ENCODE measurements around the gene MAFF. TPM values are rescaled to one million over a fixed set of nuclear protein-coding genes. Genes with fewer than 3 reads are reported as not detected.

Gene MAFF
- total RNA-seq, 1 experiment from 2014 or later = 6.4 TPM

GRCh38 chr22:38257181-38257580, 55.4 kb downstream of the MAFF start:
- 0 out of 2 replicates have a peak, but pooled peaks cover 3% of the 10 kb centered on the region for H3K4me1 ChIP-seq (ENCODE audit: control insufficient read depth, insufficient read depth, low read length)
- ATAC-seq (no peak), DNase-seq (ENCODE audit: low read depth, low spot score) (no peak)
- no peaks in the 10 kb centered on the region for H3K27me3 ChIP-seq (ENCODE audit: control insufficient read depth, insufficient read depth, low read length)
- TF ChIP-seq TCF7L2 (IDR thresholded peaks at IDR 0.05; ENCODE audit: low read depth, low read length) = no peak
- no peak for TF ChIP-seq SIN3A (IDR thresholded peaks at IDR 0.05; ENCODE audit: borderline replicate concordance, insufficient read depth, low read depth, low read length)
- no peak for TF ChIP-seq CTCF (IDR thresholded peaks at IDR 0.05)
- TF ChIP-seq POLR2AphosphoS5 (IDR thresholded peaks at IDR 0.05; ENCODE audit: low read depth, low read length) = no peak
- TF ChIP-seq REST (IDR thresholded peaks at IDR 0.05; ENCODE audit: insufficient read depth in 1 of 2, low read depth in 2 of 2, low read length in 1 of 2) = no peak
- H3K27ac ChIP-seq (ENCODE audit: low read length) = no peak overlapping the region; the same call in 1 of the 2 replicates
- no peak overlapping the region for H3K4me3 ChIP-seq (ENCODE audit: low read depth in 2 of 2, low read length in 2 of 2)
- H3K9me3 ChIP-seq (ENCODE audit: control insufficient read depth, insufficient read depth, low read depth, low read length) = no peaks in the 10 kb centered on the region
- H3K36me3 ChIP-seq (ENCODE audit: control insufficient read depth, insufficient read depth, low read length) = no peaks in the 10 kb centered on the region
- in situ Hi-C loops (cut with HindIII; ENCODE audit: low pct_unique_long_range_greater_than_20kb, low sequenced_read_pairs) (no loop called here), intact Hi-C loops (cut with micrococcal nuclease; ENCODE audit: unreplicated experiment) (no loop called here)
- CTCF ChIA-PET = no interaction called here
- POLR2A ChIA-PET = no interaction called here
- no TSS peak for BruUV-seq (replicated peaks)

- in situ Hi-C loops (cut with HindIII; ENCODE audit: low pct_unique_long_range_greater_than_20kb, low sequenced_read_pairs) = no loop called here
- BruUV-seq (replicated peaks) = no TSS peak
- no peaks in the 10 kb centered on the region for H3K9me3 ChIP-seq (ENCODE audit: control insufficient read depth, insufficient read depth, low read depth, low read length)
- H3K4me1 ChIP-seq (ENCODE audit: control insufficient read depth, insufficient read depth, low read length) = 0 out of 2 replicates have a peak, but pooled peaks cover 3% of the 10 kb centered on the region
- TF ChIP-seq REST (IDR thresholded peaks at IDR 0.05; ENCODE audit: insufficient read depth in 1 of 2, low read depth in 2 of 2, low read length in 1 of 2) (no peak), TCF7L2 (IDR thresholded peaks at IDR 0.05; ENCODE audit: low read depth, low read length) (no peak), SIN3A (IDR thresholded peaks at IDR 0.05; ENCODE audit: borderline replicate concordance, insufficient read depth, low read depth, low read length) (no peak), POLR2AphosphoS5 (IDR thresholded peaks at IDR 0.05; ENCODE audit: low read depth, low read length) (no peak), CTCF (IDR thresholded peaks at IDR 0.05) (no peak)
- POLR2A ChIA-PET = no interaction called here
- no peak overlapping the region for H3K27ac ChIP-seq (ENCODE audit: low read length)
- no peaks in the 10 kb centered on the region for H3K36me3 ChIP-seq (ENCODE audit: control insufficient read depth, insufficient read depth, low read length)
- intact Hi-C loops (cut with micrococcal nuclease; ENCODE audit: unreplicated experiment) = no loop called here
- H3K4me3 ChIP-seq (ENCODE audit: low read depth in 2 of 2, low read length in 2 of 2) = no peak overlapping the region
- no peaks in the 10 kb centered on the region for H3K27me3 ChIP-seq (ENCODE audit: control insufficient read depth, insufficient read depth, low read length)
- DNase-seq (ENCODE audit: low read depth, low spot score) (no peak), ATAC-seq (no peak)
- CTCF ChIA-PET = no interaction called here
Measured at GRCh38 chr22:38257650-38258250, 56.0 kb downstream of the MAFF start.

Data from Panc1 (cell line).